Measurements from ENCODE around the gene OR56A1. TPM values are rescaled to one million over a fixed set of nuclear protein-coding genes. Genes with fewer than 3 reads are reported as not detected.

The OR56A1 gene, protein sequence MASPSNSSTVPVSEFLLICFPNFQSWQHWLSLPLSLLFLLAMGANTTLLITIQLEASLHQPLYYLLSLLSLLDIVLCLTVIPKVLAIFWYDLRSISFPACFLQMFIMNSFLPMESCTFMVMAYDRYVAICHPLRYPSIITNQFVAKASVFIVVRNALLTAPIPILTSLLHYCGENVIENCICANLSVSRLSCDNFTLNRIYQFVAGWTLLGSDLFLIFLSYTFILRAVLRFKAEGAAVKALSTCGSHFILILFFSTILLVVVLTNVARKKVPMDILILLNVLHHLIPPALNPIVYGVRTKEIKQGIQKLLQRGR
- total RNA-seq (2022; extraction: Qiagen RNA extraction), result not detected in 5 replicates

DNA sequence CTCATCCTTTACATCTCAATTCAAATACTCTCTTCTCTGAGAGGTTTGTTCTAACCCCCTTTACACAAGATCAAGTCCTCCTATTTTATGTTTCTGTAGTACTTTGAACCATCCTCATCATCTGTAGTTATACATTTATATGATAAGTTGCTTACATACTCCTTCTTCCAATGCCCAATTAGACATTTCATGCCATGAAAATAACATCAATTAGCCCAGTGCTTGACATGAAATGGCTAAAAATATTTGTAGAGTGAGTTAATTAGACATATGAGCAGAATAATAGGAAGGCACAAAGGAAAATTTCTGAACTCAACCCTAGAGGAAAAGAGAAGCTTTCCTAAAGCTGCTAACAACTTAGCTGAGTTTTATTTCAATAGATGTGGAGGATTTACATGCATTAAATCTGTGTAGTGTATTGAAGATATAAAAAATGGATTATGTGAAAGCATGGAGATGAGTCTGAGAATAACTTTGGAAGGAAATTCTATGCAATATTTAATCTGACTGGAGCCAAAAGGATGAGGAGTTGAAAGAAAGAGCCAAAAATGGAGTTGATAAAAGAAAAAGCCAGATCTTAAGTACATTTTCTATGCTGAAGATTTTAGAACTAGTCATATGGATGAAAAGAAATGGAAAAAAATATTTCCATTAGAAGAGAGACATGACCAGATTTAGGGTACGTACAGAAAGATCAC lies at the start of gene OR56A1:
Gene OR56A1, minus strand, starts transcription at position 51 of the 698 bp plus-strand sequence. CDS start 3,066 bp downstream, outside the sequence.

DNA sequence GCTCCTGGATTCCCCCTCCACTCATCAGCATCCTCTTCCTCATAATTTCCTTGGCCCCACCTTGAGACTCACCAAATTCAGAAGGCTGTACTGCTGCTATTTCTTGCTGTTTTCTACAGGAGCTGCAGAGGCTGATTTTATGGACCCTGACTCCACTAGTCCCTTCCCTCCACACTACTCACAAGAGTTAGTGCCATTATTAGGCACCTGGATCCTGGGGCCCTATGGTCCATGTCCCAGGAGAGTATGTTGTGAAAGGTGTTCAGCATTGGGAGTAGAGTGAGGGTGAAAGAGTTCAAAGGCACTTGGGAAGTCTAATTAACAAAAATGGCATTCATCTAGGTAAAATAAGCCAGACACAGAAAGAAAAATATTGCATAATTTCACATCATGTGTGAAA lies 23.7 kb downstream of the OR56A1 start, which contains the start of gene OR56A4:
Gene OR56A4, minus strand, starts transcription at position 101 of the 400 bp plus-strand sequence. CDS start 3,954 bp downstream, outside the sequence.

DNA sequence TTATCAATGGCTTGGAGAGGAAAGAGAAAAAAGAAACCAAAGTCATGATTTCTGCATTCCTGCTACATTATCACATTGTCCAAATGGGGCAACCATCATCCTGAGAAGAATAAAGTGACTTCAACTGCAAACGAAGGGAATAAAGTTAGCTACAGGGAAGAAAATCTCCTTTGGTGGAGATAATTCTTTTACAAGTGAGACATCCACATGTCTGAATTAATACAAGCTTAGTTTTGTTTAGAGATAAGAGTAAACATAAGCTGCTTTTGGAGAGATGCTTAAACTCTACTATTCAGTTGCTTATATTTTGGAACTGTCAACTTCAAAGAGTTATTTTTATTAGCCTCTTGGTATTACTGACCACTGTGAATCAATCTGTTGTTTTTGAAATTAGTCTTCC lies 43.7 kb downstream of the OR56A1 start, which contains the start of gene OR52L1:
Gene OR52L1, minus strand, starts transcription at position 101 of the 400 bp plus-strand sequence. Its CDS starts 55 bp downstream, at position 46.

Other genes with a start within 250 kb of the OR56A1 start
- not detected in 5 replicates for gene OR52N5, start 247.4 kb downstream of the OR56A1 start, total RNA-seq (2022; extraction: Qiagen RNA extraction)
- gene OR52N1, start 239.5 kb downstream of the OR56A1 start, total RNA-seq (2022; extraction: Qiagen RNA extraction), result not detected in 5 replicates
- gene OR52N2, start 221.8 kb downstream of the OR56A1 start, total RNA-seq (2022; extraction: Qiagen RNA extraction), result not detected in 5 replicates
- gene OR52E6, start 188.9 kb downstream of the OR56A1 start, total RNA-seq (2022; extraction: Qiagen RNA extraction), result not detected in 5 replicates
- gene OR52E8, start 173.1 kb downstream of the OR56A1 start, total RNA-seq (2022; extraction: Qiagen RNA extraction), result not detected in 5 replicates
- gene OR52E4, start 150.1 kb downstream of the OR56A1 start, total RNA-seq (2022; extraction: Qiagen RNA extraction), result not detected in 5 replicates
- gene OR52E5, start 137.6 kb downstream of the OR56A1 start, total RNA-seq (2022; extraction: Qiagen RNA extraction), result not detected in 5 replicates
- gene OR56A3, start 88.5 kb downstream of the OR56A1 start, total RNA-seq (2022; extraction: Qiagen RNA extraction), result not detected in 5 replicates
- gene OR56A5, start 62.3 kb downstream of the OR56A1 start, total RNA-seq (2022; extraction: Qiagen RNA extraction), result not detected in 5 replicates
- not detected in 5 replicates for gene OR52L1, start 43.8 kb downstream of the OR56A1 start, total RNA-seq (2022; extraction: Qiagen RNA extraction)
- not detected in 5 replicates for gene OR56A4, start 23.8 kb downstream of the OR56A1 start, total RNA-seq (2022; extraction: Qiagen RNA extraction)
- gene OR56B4, start 76.9 kb upstream of the OR56A1 start, total RNA-seq (2022; extraction: Qiagen RNA extraction), result not detected in 5 replicates
- not detected in 5 replicates for gene OR52B2, start 139.6 kb upstream of the OR56A1 start, total RNA-seq (2022; extraction: Qiagen RNA extraction)
- not detected in 5 replicates for gene OR52W1, start 168.5 kb upstream of the OR56A1 start, total RNA-seq (2022; extraction: Qiagen RNA extraction)
- not detected in 5 replicates for gene C11orf42, start 174.8 kb upstream of the OR56A1 start, total RNA-seq (2022; extraction: Qiagen RNA extraction)
- 11.9 to 18.8 TPM (median 17.6 TPM) in 5 replicates for gene FHIP1B, start 203.9 kb upstream of the OR56A1 start, total RNA-seq (2022; extraction: Qiagen RNA extraction)
- gene CNGA4, start 208.3 kb upstream of the OR56A1 start, total RNA-seq (2022; extraction: Qiagen RNA extraction), result 0.11 TPM in 1 of 5 replicates, not detected in the others
- not detected in 5 replicates for gene CCKBR, start 229.1 kb upstream of the OR56A1 start, total RNA-seq (2022; extraction: Qiagen RNA extraction)

All from A549 treated with Mapracorat at 1 μM for 4 hours (cell line).